Lower leg skin (tissue), 3 donors: ENCODE measurements around the gene SH3RF3.

Source experiments
- POLR2A ChIP-seq, 2 donors: fragments of 450-650 bp; IDR thresholded peaks; one replicate each; pipeline ENCODE4 v1.6.1; 2016 to 2017; ENCODE audit warnings: antibody characterized with exemption in 2 of 2, mild to moderate bottlenecking in 1 of 2, moderate library complexity in 1 of 2
- TF ChIP-seq, protein P1 (sequence below), 3 donors: fragments of 450-650 bp; IDR thresholded peaks; one replicate each; pipeline ENCODE4 v1.5.1; 2016; ENCODE audit warnings: antibody characterized with exemption in 3 of 3, mild to moderate bottlenecking in 3 of 3, moderate library complexity in 2 of 3

DNA sequence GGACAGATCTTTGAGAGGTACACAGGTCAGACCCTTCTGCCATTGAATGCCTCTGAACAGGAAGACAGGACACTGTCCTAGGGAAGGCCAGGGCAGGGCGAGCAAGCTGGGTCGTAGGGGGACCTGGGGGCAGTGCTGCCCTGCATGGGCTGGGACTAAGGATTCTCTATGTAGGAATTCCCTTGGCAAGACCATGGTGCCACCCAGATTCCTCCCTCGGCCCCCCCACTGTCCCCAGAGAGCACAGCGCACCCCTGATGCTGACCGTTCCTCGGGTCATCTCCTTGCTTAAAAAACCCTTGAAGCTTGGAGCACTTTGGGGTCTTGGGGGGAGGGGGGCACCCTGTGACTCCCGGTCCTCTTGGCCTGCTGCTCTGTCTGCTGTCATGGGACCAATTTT lies 289.7 kb downstream of the SH3RF3 start:
- TF ChIP-seq, protein P1, sequence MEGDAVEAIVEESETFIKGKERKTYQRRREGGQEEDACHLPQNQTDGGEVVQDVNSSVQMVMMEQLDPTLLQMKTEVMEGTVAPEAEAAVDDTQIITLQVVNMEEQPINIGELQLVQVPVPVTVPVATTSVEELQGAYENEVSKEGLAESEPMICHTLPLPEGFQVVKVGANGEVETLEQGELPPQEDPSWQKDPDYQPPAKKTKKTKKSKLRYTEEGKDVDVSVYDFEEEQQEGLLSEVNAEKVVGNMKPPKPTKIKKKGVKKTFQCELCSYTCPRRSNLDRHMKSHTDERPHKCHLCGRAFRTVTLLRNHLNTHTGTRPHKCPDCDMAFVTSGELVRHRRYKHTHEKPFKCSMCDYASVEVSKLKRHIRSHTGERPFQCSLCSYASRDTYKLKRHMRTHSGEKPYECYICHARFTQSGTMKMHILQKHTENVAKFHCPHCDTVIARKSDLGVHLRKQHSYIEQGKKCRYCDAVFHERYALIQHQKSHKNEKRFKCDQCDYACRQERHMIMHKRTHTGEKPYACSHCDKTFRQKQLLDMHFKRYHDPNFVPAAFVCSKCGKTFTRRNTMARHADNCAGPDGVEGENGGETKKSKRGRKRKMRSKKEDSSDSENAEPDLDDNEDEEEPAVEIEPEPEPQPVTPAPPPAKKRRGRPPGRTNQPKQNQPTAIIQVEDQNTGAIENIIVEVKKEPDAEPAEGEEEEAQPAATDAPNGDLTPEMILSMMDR (IDR thresholded peaks at IDR 0.05), result no peak
- TF ChIP-seq POLR2A (IDR thresholded peaks at IDR 0.05), result no peak
